ENCODE measurements around the gene SLC1A7.

SLC1A7 gene

DNA sequence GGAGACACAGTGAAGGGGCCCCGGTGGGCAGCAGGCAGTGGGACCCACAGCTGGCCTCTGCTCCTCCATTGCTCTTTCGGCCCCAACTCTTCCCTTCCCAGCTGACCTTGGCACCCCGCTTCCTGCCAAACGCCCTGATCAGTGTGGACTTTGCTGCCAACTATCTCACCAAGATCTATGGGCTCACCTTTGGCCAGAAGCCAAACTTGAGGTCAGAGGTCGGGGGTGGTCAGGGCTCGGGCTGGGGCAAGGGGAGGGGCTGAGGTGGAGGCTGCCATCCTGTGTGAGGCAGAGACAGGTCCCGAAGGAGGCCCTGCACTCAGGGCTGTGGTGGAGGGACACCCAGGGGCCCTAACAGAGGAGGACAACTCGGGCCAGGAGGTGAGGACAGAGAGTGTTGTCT lies 66.7 kb downstream of the SLC1A7 start:
- DNase-seq (ENCODE audit: low read depth) = no peak
- H3K4me3 ChIP-seq (ENCODE audit: low read depth, low read length) = no peak overlapping the region
- no peak for TF ChIP-seq POLR2A (IDR thresholded peaks at IDR 0.05; ENCODE audit: extremely low read depth, insufficient read length)
- no peak for TF ChIP-seq MYC (IDR thresholded peaks at IDR 0.05; ENCODE audit: low read depth, low read length)
- TF ChIP-seq, protein P1, sequence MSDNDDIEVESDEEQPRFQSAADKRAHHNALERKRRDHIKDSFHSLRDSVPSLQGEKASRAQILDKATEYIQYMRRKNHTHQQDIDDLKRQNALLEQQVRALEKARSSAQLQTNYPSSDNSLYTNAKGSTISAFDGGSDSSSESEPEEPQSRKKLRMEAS (IDR thresholded peaks at IDR 0.05; ENCODE audit: low read depth, low read length) = no peak
- TF ChIP-seq, protein P2, sequence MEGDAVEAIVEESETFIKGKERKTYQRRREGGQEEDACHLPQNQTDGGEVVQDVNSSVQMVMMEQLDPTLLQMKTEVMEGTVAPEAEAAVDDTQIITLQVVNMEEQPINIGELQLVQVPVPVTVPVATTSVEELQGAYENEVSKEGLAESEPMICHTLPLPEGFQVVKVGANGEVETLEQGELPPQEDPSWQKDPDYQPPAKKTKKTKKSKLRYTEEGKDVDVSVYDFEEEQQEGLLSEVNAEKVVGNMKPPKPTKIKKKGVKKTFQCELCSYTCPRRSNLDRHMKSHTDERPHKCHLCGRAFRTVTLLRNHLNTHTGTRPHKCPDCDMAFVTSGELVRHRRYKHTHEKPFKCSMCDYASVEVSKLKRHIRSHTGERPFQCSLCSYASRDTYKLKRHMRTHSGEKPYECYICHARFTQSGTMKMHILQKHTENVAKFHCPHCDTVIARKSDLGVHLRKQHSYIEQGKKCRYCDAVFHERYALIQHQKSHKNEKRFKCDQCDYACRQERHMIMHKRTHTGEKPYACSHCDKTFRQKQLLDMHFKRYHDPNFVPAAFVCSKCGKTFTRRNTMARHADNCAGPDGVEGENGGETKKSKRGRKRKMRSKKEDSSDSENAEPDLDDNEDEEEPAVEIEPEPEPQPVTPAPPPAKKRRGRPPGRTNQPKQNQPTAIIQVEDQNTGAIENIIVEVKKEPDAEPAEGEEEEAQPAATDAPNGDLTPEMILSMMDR (IDR thresholded peaks at IDR 0.05; ENCODE audit: low read depth, low read length) = no peak

DNA sequence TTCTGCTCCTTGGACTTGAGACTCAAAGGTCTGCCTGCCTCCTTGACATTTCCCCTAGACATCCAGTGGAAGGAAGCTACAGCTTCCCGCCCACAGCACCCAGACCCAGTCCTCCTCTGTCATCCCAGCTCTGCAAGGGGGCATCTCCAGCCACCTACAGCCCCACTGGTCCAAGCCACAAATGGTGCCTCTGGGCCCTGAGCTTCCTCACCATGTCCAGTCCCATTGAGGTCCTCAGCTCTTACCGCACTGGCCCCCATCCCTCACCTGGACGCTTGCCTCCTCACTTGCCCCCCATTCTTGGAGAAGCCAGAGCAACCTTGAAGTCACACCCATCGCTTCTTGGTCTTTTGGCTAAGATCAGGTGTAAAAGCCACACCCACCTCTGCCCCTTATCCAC lies 67.2 kb downstream of the SLC1A7 start:
- TF ChIP-seq, protein P1 (IDR thresholded peaks at IDR 0.05; ENCODE audit: low read depth, low read length) = no peak
- TF ChIP-seq, protein P2 (IDR thresholded peaks at IDR 0.05; ENCODE audit: low read depth, low read length) = no peak
- TF ChIP-seq POLR2A (IDR thresholded peaks at IDR 0.05; ENCODE audit: extremely low read depth, insufficient read length) = no peak
- TF ChIP-seq MYC (IDR thresholded peaks at IDR 0.05; ENCODE audit: low read depth, low read length) = no peak
- DNase-seq (ENCODE audit: low read depth) = no peak
- no peak overlapping the region for H3K4me3 ChIP-seq (ENCODE audit: low read depth, low read length)

DNA sequence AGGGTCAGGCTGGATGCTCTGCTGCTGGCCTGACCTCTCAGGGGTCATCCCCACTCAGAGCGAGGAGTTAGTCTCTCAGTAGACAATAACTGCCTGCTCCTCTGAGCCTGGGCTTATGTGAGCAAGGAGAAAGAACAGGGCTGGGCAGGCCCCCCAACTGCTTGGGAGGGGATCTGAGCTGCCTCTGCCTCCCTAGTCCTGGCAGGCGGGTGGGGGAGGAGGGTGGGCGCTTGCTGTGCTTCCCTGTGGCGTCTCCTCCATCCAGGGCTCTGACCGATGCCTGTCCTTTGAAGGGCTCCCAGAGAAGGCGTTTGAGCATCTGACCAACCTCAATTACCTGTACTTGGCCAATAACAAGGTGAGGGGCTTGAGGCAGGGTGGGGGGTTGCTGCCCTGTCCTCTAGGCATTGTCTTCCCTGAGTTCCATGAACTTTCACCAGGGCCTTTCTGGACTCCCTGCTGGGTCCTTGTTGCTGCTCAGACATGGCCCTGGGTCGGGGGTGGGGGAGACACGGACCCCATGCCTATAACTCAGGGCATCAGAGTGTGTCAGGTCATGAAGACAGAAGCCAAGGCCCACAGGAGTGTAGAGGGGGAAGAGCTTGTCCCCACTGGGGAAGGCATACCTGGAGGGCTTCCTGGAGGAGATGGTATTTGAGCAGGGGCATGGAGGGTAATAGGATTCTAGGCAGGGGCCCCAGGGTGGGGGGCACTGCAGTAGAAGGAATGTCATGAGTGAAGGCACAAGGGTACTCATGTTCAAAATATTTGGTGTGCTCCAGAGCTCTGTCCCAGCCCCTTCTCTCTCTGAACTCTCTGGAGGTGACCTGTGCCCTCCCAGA lies 67.9 kb downstream of the SLC1A7 start:
- TF ChIP-seq POLR2A (IDR thresholded peaks at IDR 0.05; ENCODE audit: extremely low read depth, insufficient read length) = no peak
- TF ChIP-seq, protein P1 (IDR thresholded peaks at IDR 0.05; ENCODE audit: low read depth, low read length) = no peak
- TF ChIP-seq, protein P2 (IDR thresholded peaks at IDR 0.05; ENCODE audit: low read depth, low read length) = no peak
- H3K4me3 ChIP-seq (ENCODE audit: low read depth, low read length) = no peak overlapping the region
- DNase-seq (ENCODE audit: low read depth) = no peak

DNA sequence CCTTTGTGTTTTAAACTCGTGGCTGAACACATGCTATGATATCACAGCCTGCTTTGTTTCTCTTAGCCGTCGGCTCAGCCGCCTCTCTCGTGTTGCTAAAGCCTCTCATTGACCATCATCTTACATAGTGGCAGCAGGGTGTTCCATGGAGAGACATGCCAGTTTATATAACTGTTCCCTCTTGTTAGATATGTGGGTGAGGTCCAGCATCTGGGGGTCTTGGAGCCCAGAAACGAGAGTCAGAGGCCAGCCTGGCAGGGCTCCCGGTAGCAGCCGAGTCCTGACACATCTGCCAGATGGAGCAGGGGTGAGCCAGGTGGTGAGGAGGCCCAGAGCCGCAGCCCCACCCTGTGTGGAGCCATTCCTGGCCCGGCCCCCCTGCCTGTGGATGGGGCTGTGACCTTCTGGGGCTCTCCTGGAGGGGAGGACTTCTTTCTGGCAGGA lies 68.5 kb downstream of the SLC1A7 start:
- H3K4me3 ChIP-seq (ENCODE audit: low read depth, low read length) = no peak overlapping the region
- DNase-seq (ENCODE audit: low read depth) = no peak
- TF ChIP-seq MYC (IDR thresholded peaks at IDR 0.05; ENCODE audit: low read depth, low read length) = no peak
- TF ChIP-seq, protein P1 (IDR thresholded peaks at IDR 0.05; ENCODE audit: low read depth, low read length) = no peak
- TF ChIP-seq, protein P2 (IDR thresholded peaks at IDR 0.05; ENCODE audit: low read depth, low read length) = no peak
- no peak for TF ChIP-seq POLR2A (IDR thresholded peaks at IDR 0.05; ENCODE audit: extremely low read depth, insufficient read length)

DNA sequence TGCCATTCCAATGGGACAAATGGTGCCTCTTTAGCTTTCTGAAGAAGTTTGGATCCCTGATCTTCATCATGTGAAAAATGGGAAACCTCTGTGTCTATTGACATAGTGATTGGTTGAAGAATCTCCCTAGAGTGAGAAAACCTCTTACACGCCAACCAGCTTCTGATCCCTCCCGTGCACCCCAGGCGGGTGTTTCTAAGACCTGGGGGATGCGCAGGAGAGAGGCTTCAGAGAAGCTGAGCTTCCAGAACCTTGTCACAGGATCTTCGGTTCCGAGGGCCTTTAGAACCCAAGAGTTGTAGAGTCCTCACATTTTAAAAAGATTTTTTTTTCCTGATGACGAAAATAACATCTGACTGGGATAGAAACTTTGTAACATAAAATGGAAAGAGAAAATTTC lies 69.2 kb downstream of the SLC1A7 start:
- no peak for DNase-seq (ENCODE audit: low read depth)
- no peak overlapping the region for H3K4me3 ChIP-seq (ENCODE audit: low read depth, low read length)

More for the DNA sequence above, 69.2 kb downstream of the SLC1A7 start:
- TF ChIP-seq, protein P2 (IDR thresholded peaks at IDR 0.05; ENCODE audit: low read depth, low read length) = no peak
- TF ChIP-seq POLR2A (IDR thresholded peaks at IDR 0.05; ENCODE audit: extremely low read depth, insufficient read length) (no peak), MYC (IDR thresholded peaks at IDR 0.05; ENCODE audit: low read depth, low read length) (no peak)
- TF ChIP-seq, protein P1 (IDR thresholded peaks at IDR 0.05; ENCODE audit: low read depth, low read length) = no peak

Data from NB4 (cell line).